Measurements from ENCODE around the gene POLR3B.
"Not testable (repeated sequence)": the region's sequence is repeated elsewhere in the genome, so short reads cannot be mapped to it uniquely, and the experiment has no call there.

Gene POLR3B

GRCh38 chr12:106461730-106462129 is 104.2 kb downstream of the POLR3B start:
- DNase-seq (ENCODE audit: low read depth) = no peak

GRCh38 chr12:106465605-106466004 is 108.1 kb downstream of the POLR3B start:
- not testable (repeated sequence) for DNase-seq (ENCODE audit: low read depth)

GRCh38 chr12:106475662-106476061 is 118.1 kb downstream of the POLR3B start:
- DNase-seq (ENCODE audit: low read depth) = not testable (repeated sequence)

- DNase-seq (ENCODE audit: low read depth) = not testable (repeated sequence)
These were observed 120.1 kb downstream of the POLR3B start for GRCh38 chr12:106477627-106478026.

GRCh38 chr12:106480251-106480650 is 122.7 kb downstream of the POLR3B start:
- no peak for DNase-seq (ENCODE audit: low read depth)

- DNase-seq (ENCODE audit: low read depth) = no peak
These were observed 123.7 kb downstream of the POLR3B start for GRCh38 chr12:106481246-106481645.

GRCh38 chr12:106487664-106488063 is 130.1 kb downstream of the POLR3B start:
- DNase-seq (ENCODE audit: low read depth) = no peak

GRCh38 chr12:106488884-106489283 is 131.3 kb downstream of the POLR3B start:
- DNase-seq (ENCODE audit: low read depth) = no peak

- no peak for DNase-seq (ENCODE audit: low read depth)
These were observed 132.7 kb downstream of the POLR3B start for GRCh38 chr12:106490264-106490663.

- DNase-seq (ENCODE audit: low read depth) = no peak
These were observed 135.3 kb downstream of the POLR3B start for GRCh38 chr12:106492857-106493256.

- no peak for DNase-seq (ENCODE audit: low read depth)
These were observed 136.0 kb downstream of the POLR3B start for GRCh38 chr12:106493531-106493930.

- no peak for DNase-seq (ENCODE audit: low read depth)
These were observed 137.9 kb downstream of the POLR3B start for GRCh38 chr12:106495354-106495965.

- DNase-seq (ENCODE audit: low read depth) = no peak
These were observed 140.5 kb downstream of the POLR3B start for GRCh38 chr12:106498056-106498455.

GRCh38 chr12:106499628-106500027 is 142.1 kb downstream of the POLR3B start:
- DNase-seq (ENCODE audit: low read depth) = no peak

- DNase-seq (ENCODE audit: low read depth) = no peak
These were observed 149.1 kb downstream of the POLR3B start for GRCh38 chr12:106506691-106507090.

GRCh38 chr12:106508966-106509365 is 151.4 kb downstream of the POLR3B start:
- DNase-seq (ENCODE audit: low read depth) = no peak

GRCh38 chr12:106511365-106511764 is 153.8 kb downstream of the POLR3B start:
- no peak for DNase-seq (ENCODE audit: low read depth)

GRCh38 chr12:106517314-106517713 is 159.8 kb downstream of the POLR3B start:
- no peak for DNase-seq (ENCODE audit: low read depth)

GRCh38 chr12:106519607-106520021 is 162.1 kb downstream of the POLR3B start:
- DNase-seq (ENCODE audit: low read depth) = no peak

GRCh38 chr12:106521901-106522300 is 164.4 kb downstream of the POLR3B start:
- no peak for DNase-seq (ENCODE audit: low read depth)

- no peak for DNase-seq (ENCODE audit: low read depth)
These were observed 165.2 kb downstream of the POLR3B start for GRCh38 chr12:106522708-106523107.

- DNase-seq (ENCODE audit: low read depth) = no peak
These were observed 169.8 kb downstream of the POLR3B start for GRCh38 chr12:106527356-106527755.

GRCh38 chr12:106541201-106541600 is 183.7 kb downstream of the POLR3B start:
- no peak for DNase-seq (ENCODE audit: low read depth)

- no peak for DNase-seq (ENCODE audit: low read depth)
These were observed 193.9 kb downstream of the POLR3B start for GRCh38 chr12:106551410-106551809.

Data from stimulated activated CD8-positive, alpha-beta memory T cell treated with anti-CD3 and anti-CD28 coated beads, Interleukin-15, amount 100 ng/mL, for 24 hours (primary cell).